AG04450 (cell line): ENCODE data around the gene AZIN2. TPM values are rescaled to one million over a fixed set of nuclear protein-coding genes. Genes with fewer than 3 reads are reported as not detected.
A peak's percentile ranks its signal among the peaks of the same experiment; 100 is the strongest.

Source experiments
- CTCF ChIA-PET: fragments of 300-600, 350-600 bp; formaldehyde crosslinking; extraction: SDS; loops from one replicate; lab custom pipeline; 2022; ENCODE audit warnings: antibody characterized with exemption, inconsistent platforms; lab: Charles Lee
- POLR2A ChIA-PET: fragments of 350-600 bp; formaldehyde crosslinking; extraction: SDS; loops from one replicate; lab custom pipeline; 2021; ENCODE audit warnings: antibody characterized with exemption, inconsistent platforms; lab: Yijun Ruan, JAX
- DNase-seq: peaks from one replicate; pipeline ENCODE4 v3.0.0-alpha.2; 2011; ENCODE audit warnings: low read depth, low spot score
- H3K27ac ChIP-seq: one replicate; pipeline ENCODE4 v1.5.1; 2012; ENCODE audit warnings: low read depth, low read length, control low read depth
- H3K27me3 ChIP-seq: one replicate; pipeline ENCODE4 v1.6.0; 2012; ENCODE audit warnings: low read length; ENCODE audit not compliant: control insufficient read depth, insufficient read depth
- H3K4me3 ChIP-seq: 2 replicates; pipeline ENCODE4 v1.5.1; 2011; ENCODE audit warnings: mild to moderate bottlenecking, low read depth, low read length, control low read depth
- H3K9me3 ChIP-seq: 2 replicates; pipeline ENCODE4 v1.5.1; 2012; ENCODE audit warnings: low read length; ENCODE audit not compliant: control insufficient read depth, insufficient read depth
- CTCF ChIP-seq: IDR thresholded peaks from 2 replicates; pipeline ENCODE4 v1.5.1; 2011; ENCODE audit warnings: low read depth, low read length, control low read depth, inconsistent platforms
- polyA plus RNA-seq: library from polyadenylated mRNA; depleted of rRNA; stranded (reverse); fragments of >200 nt; gene quantifications from 2 replicates; pipeline ENCODE4 v1.2.3, GENCODE V29; 2011

The AZIN2 gene
- polyA plus RNA-seq, 1 experiment, result 7.0 TPM

- Histone ChIP-seq H3K4me3 (no peak overlapping the region), H3K9me3 (no peaks in the 10 kb centered on the region), H3K27ac (no peak overlapping the region), H3K27me3 (no peaks in the 10 kb centered on the region)
- peak; percentile 75 for DNase-seq
- CTCF ChIA-PET, result interaction anchor here (0.6 to 3.6 kb wide), 26 partner anchors 9 to 180 kb away, joined by 3 to 24 read pairs (median 4); partner anchors contain the start of gene AZIN2
- TF ChIP-seq CTCF, result peak; percentile 87
- POLR2A ChIA-PET, result interaction anchor here (0.7 to 2.0 kb wide), 2 partner anchors 25 to 124 kb away, joined by 3 to 6 read pairs; partner anchors contain the start of gene AZIN2
These were observed 25.5 kb upstream of the AZIN2 start for GRCh38 chr1:33055210-33056008.

GRCh38 chr1:33056426-33056825 lies 24.5 kb upstream of the AZIN2 start:
- no peak for DNase-seq
- CTCF ChIA-PET, result interaction anchor here (0.7 to 3.6 kb wide), 9 partner anchors 13 to 123 kb away, joined by 4 to 24 read pairs (median 5); no protein-coding TSS in a partner anchor
- POLR2A ChIA-PET, result interaction anchor here (0.7 to 2.0 kb wide), 2 partner anchors 24 to 150 kb away, joined by 3 to 6 read pairs; partner anchors contain the start of gene AZIN2
- Histone ChIP-seq H3K4me3 (no peak overlapping the region), H3K9me3 (no peaks in the 10 kb centered on the region; the same call in 1 of the 2 replicates), H3K27me3 (no peaks in the 10 kb centered on the region), H3K27ac (no peak overlapping the region)
- TF ChIP-seq CTCF, result no peak

GRCh38 chr1:33057095-33057494 lies 23.9 kb upstream of the AZIN2 start:
- no peak for TF ChIP-seq CTCF
- ChIA-PET POLR2A (interaction anchor here (0.7 to 2.0 kb wide), 2 partner anchors 24 to 151 kb away, joined by 3 to 6 read pairs; partner anchors contain the start of gene AZIN2), CTCF (interaction anchor here (0.5 to 3.6 kb wide), 9 partner anchors 13 to 399 kb away, joined by 4 to 24 read pairs (median 5); no protein-coding TSS in a partner anchor)
- DNase-seq, result no peak
- peaks cover 2% of the 10 kb centered on the region for H3K27me3 ChIP-seq
- peaks cover 4% of the 10 kb centered on the region for H3K9me3 ChIP-seq
- H3K27ac ChIP-seq, result no peak overlapping the region
- H3K4me3 ChIP-seq, result no peak overlapping the region

- POLR2A ChIA-PET, result interaction anchor here (0.7 to 1.4 kb wide), 2 partner anchors 39 to 81 kb away, joined by 3 to 5 read pairs; no protein-coding TSS in a partner anchor
- Histone ChIP-seq H3K27me3 (peaks cover 2% of the 10 kb centered on the region), H3K27ac (peak overlapping the region; percentile 39), H3K4me3 (no peak overlapping the region), H3K9me3 (peaks cover 30% of the 10 kb centered on the region)
- TF ChIP-seq CTCF, result no peak
- DNase-seq, result peak; percentile 78
- CTCF ChIA-PET, result no interaction called here
These were observed 20.3 kb upstream of the AZIN2 start for GRCh38 chr1:33060579-33061083.
